Cardiac fibroblast (primary cell): ENCODE results near the gene OR9A4.
A peak's percentile ranks its signal among the peaks of the same experiment; 100 is the strongest.

Experiments
- DNase-seq, 2 donors: peaks; one replicate each; pipeline versions ENCODE4 v3.0.0 to v3.0.0-alpha.2; 2010; ENCODE audit warnings: low read depth in 2 of 2
- H3K4me3 ChIP-seq, 2 donors: replicated peaks in 1 of 2; 1 replicate in 1 of 2; 2 replicates in 1 of 2; pipeline ENCODE4 v1.5.1; 2011; ENCODE audit warnings: low read depth in 2 of 2, low read length in 2 of 2, mild to moderate bottlenecking in 2 of 2, moderate library complexity in 1 of 2
- TF ChIP-seq, protein P1 (sequence below): IDR thresholded peaks from one replicate; pipeline ENCODE4 v1.5.1; 2011; ENCODE audit warnings: low read depth, mild to moderate bottlenecking, low read length, inconsistent platforms

The OR9A4 gene, protein sequence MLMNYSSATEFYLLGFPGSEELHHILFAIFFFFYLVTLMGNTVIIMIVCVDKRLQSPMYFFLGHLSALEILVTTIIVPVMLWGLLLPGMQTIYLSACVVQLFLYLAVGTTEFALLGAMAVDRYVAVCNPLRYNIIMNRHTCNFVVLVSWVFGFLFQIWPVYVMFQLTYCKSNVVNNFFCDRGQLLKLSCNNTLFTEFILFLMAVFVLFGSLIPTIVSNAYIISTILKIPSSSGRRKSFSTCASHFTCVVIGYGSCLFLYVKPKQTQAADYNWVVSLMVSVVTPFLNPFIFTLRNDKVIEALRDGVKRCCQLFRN

DNA sequence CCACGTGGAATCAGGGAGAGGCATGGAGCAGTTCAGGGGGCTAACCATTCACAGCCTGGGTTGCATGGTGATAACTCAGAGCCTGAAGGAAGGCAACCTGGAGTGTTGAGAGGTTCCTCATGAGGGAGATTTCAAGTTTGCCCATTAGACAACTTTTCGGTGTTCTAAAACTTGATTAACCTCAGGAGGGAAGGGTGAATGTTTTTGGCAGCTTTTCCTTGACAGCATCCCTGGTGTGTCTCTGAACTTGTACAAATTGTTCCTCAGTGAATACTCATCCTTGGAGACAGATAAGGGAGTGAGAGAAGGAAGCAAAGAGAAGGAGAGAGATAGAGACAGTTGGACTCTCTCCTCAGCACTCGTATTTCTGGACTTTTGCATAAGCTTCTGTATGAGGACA is at the start of gene OR9A4:
Gene OR9A4 (plus strand): TSS at position 301 of the 400 bp plus-strand sequence. CDS start 2,477 bp downstream, outside the sequence.
- TF ChIP-seq, protein P1, sequence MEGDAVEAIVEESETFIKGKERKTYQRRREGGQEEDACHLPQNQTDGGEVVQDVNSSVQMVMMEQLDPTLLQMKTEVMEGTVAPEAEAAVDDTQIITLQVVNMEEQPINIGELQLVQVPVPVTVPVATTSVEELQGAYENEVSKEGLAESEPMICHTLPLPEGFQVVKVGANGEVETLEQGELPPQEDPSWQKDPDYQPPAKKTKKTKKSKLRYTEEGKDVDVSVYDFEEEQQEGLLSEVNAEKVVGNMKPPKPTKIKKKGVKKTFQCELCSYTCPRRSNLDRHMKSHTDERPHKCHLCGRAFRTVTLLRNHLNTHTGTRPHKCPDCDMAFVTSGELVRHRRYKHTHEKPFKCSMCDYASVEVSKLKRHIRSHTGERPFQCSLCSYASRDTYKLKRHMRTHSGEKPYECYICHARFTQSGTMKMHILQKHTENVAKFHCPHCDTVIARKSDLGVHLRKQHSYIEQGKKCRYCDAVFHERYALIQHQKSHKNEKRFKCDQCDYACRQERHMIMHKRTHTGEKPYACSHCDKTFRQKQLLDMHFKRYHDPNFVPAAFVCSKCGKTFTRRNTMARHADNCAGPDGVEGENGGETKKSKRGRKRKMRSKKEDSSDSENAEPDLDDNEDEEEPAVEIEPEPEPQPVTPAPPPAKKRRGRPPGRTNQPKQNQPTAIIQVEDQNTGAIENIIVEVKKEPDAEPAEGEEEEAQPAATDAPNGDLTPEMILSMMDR = no peak
- DNase-seq = no peak
- no peak within 1 kb of the TSS for H3K4me3 ChIP-seq

GRCh38 chr7:141866974-141867373 is 49.2 kb upstream of the OR9A4 start:
- peak in 1 of 2 donors; percentile 54 for DNase-seq
- TF ChIP-seq, protein P1 = no peak
- no peak overlapping the region for H3K4me3 ChIP-seq

GRCh38 chr7:141872931-141873330 is 43.3 kb upstream of the OR9A4 start:
- TF ChIP-seq, protein P1 = no peak
- H3K4me3 ChIP-seq = no peak overlapping the region
- DNase-seq = no peak

GRCh38 chr7:141874787-141875186 is 41.4 kb upstream of the OR9A4 start:
- TF ChIP-seq, protein P1 = no peak
- peak in 1 of 2 donors; percentile 18 for DNase-seq
- no peak overlapping the region for H3K4me3 ChIP-seq

- no peak overlapping the region for H3K4me3 ChIP-seq
- DNase-seq = no peak
- TF ChIP-seq, protein P1 = no peak
Measured at GRCh38 chr7:141875453-141875852, 40.7 kb upstream of the OR9A4 start.

GRCh38 chr7:141876371-141876770 is 39.8 kb upstream of the OR9A4 start:
- H3K4me3 ChIP-seq = no peak overlapping the region
- no peak for DNase-seq
- TF ChIP-seq, protein P1 = no peak
